Measurements from ENCODE around the gene SAFB2.

SAFB2 gene

GRCh38 chr19:5575590-5575989 is 47.0 kb downstream of the SAFB2 start:
- DNase-seq: no peak

GRCh38 chr19:5572556-5573286 is 49.9 kb downstream of the SAFB2 start:
- peak; percentile 11 for DNase-seq

GRCh38 chr19:5571777-5572176 is 50.8 kb downstream of the SAFB2 start:
- DNase-seq: no peak

GRCh38 chr19:5567970-5568407 is 54.6 kb downstream of the SAFB2 start:
- DNase-seq: peak; percentile 32

- DNase-seq: peak; percentile 32
These were observed 55.1 kb downstream of the SAFB2 start, which contains the start of gene TINCR for GRCh38 chr19:5567360-5567969. TINCR (minus strand) TSS chr19:5567953.

GRCh38 chr19:5564930-5565329 is 57.6 kb downstream of the SAFB2 start:
- DNase-seq: no peak

GRCh38 chr19:5563935-5564612 is 58.5 kb downstream of the SAFB2 start:
- no peak for DNase-seq

GRCh38 chr19:5563008-5563431 is 59.6 kb downstream of the SAFB2 start:
- no peak for DNase-seq

- DNase-seq: no peak
These were observed 60.3 kb downstream of the SAFB2 start for GRCh38 chr19:5562280-5562679.

- DNase-seq: no peak
These were observed 61.0 kb downstream of the SAFB2 start for GRCh38 chr19:5561559-5561958.

GRCh38 chr19:5560156-5560555 is 62.4 kb downstream of the SAFB2 start:
- DNase-seq: no peak

- DNase-seq: no peak
These were observed 62.8 kb downstream of the SAFB2 start for GRCh38 chr19:5559804-5560133.

- no peak for DNase-seq
These were observed 64.4 kb downstream of the SAFB2 start for GRCh38 chr19:5558101-5558621.

GRCh38 chr19:5557691-5558090 is 64.9 kb downstream of the SAFB2 start:
- DNase-seq: no peak

- DNase-seq: no peak
These were observed 67.7 kb downstream of the SAFB2 start for GRCh38 chr19:5554828-5555227.

- DNase-seq: peak; percentile 10
These were observed 68.7 kb downstream of the SAFB2 start for GRCh38 chr19:5553892-5554291.

GRCh38 chr19:5547881-5548280 is 74.7 kb downstream of the SAFB2 start:
- DNase-seq: no peak

- DNase-seq: no peak
These were observed 76.6 kb downstream of the SAFB2 start for GRCh38 chr19:5545984-5546383.

- no peak for DNase-seq
These were observed 77.5 kb downstream of the SAFB2 start for GRCh38 chr19:5545051-5545450.

GRCh38 chr19:5542665-5543064 is 79.9 kb downstream of the SAFB2 start:
- no peak for DNase-seq

- no peak for DNase-seq
These were observed 81.1 kb downstream of the SAFB2 start for GRCh38 chr19:5541456-5541855.

- no peak for DNase-seq
These were observed 82.4 kb downstream of the SAFB2 start for GRCh38 chr19:5540208-5540607.

- DNase-seq: no peak
These were observed 84.7 kb downstream of the SAFB2 start for GRCh38 chr19:5537870-5538269.

All from NCI-H2227 treated with DMSO at 0.1 percent for 48 hours (cell line).